HG03108 (cell line): ENCODE data around the gene UBE2N.

Experiments
- ATAC-seq: cut with Tn5 transposase; IDR thresholded peaks from one replicate; pipeline ENCODE4 v1.9.1; 2021; ENCODE audit warnings: moderate library complexity; ENCODE audit not compliant: unreplicated experiment

UBE2N gene

GRCh38 chr12:93361151-93361919, 80.4 kb downstream of the UBE2N start:
- no peak for ATAC-seq

- ATAC-seq = no peak
Observed at GRCh38 chr12:93360688-93361087, 81.1 kb downstream of the UBE2N start.

DNA sequence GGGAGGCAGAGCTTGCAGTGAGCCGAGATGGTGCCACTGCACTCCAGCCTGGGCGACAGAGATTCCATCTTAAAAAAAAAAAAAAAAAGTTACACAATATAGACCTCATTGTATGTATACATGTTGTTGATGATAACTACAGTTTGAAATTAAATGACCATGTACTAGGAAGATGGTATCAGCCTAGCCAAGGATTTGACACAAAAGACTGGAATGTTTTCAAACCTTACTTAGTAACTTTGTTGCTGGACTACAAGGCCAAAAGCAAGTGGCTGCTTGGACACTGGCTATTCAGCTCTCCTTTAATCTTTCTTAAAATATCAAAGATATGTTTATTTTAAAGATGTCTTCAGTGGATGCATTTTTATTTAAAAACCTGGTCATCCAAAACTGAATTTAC, 82.9 kb downstream of the UBE2N start:
- no peak for ATAC-seq

GRCh38 chr12:93358058-93358457, 83.7 kb downstream of the UBE2N start:
- ATAC-seq = peak; percentile 85

- ATAC-seq = no peak
Observed at GRCh38 chr12:93356214-93356613, 85.5 kb downstream of the UBE2N start.
